HepG2 (cell line): ENCODE results near the gene SLC2A13. TPM values are rescaled to one million over a fixed set of nuclear protein-coding genes. Genes with fewer than 3 reads are reported as not detected.

Source experiments
- ATAC-seq: fragments of 200-7000 bp; cut with Tn5 transposase; 3 replicates; pipeline ENCODE4 v1.9.1; 2020; ENCODE audit warnings: mild to moderate bottlenecking, moderate library complexity
- BruUV-seq: library from RNA; stranded (reverse); fragments of 400-500 nt; replicated peaks from 2 replicates; lab custom pipeline; 2021; lab: Mats Ljungman, UMichigan
- CTCF ChIA-PET: fragments of 300-600 bp; formaldehyde crosslinking; extraction: SDS; loops from one replicate; lab custom pipeline; 2021; ENCODE audit warnings: low total read pairs, inconsistent platforms, low intra/inter-chr PET ratio; lab: Yijun Ruan, JAX
- POLR2A ChIA-PET: fragments of 350-600 bp; sonication (Branson Sonifier 250); formaldehyde crosslinking; loops from one replicate; lab custom pipeline; 2020; ENCODE audit warnings: antibody characterized with exemption, inconsistent platforms; lab: Yijun Ruan, JAX
- DNase-seq: peaks from one replicate; pipeline ENCODE4 v3.0.0-alpha.2; 2015; ENCODE audit warnings: low spot score
- FAIRE-seq: peaks from 3 replicates; lab custom pipeline; 2011; peaks lifted over from hg19 to GRCh38; lab: Jason Lieb, UNC
- H2AFZ ChIP-seq: one replicate; pipeline ENCODE4 v1.6.1; 2011; ENCODE audit warnings: low read length, inconsistent platforms
- H3K27ac ChIP-seq: fragments of 300-600 bp; 3 replicates; pipeline ENCODE4 v1.8.0; 2011; ENCODE audit warnings: mixed run types, mild to moderate bottlenecking, mixed read lengths, low read length, inconsistent platforms; ENCODE audit not compliant: insufficient read depth; ENCODE audit errors: extremely low read length
- H3K27me3 ChIP-seq, 2 experiments: fragments of 200-600 bp in 1 of 2; 2 replicates in 1 of 2; 3 replicates in 1 of 2; pipeline versions ENCODE4 v1.6.0 to v1.8.0; 2011; ENCODE audit warnings: low read length in 2 of 2, mild to moderate bottlenecking in 2 of 2, moderate library complexity in 2 of 2, inconsistent platforms in 1 of 2; ENCODE audit not compliant: insufficient read depth in 2 of 2, control insufficient read depth in 1 of 2
- H3K36me3 ChIP-seq, 2 experiments: fragments of 200-600 bp in 1 of 2; replicated peaks in 1 of 2; 2 replicates in 1 of 2; 3 replicates in 1 of 2; pipeline versions ENCODE4 v1.5.1 to v1.8.0; 2011; ENCODE audit warnings: low read length in 2 of 2, inconsistent platforms in 1 of 2; ENCODE audit not compliant: insufficient read depth in 2 of 2, control insufficient read depth in 1 of 2
- H3K4me1 ChIP-seq: 2 replicates; pipeline ENCODE4 v1.5.1; 2012; ENCODE audit warnings: low read length, inconsistent platforms; ENCODE audit not compliant: insufficient read depth
- H3K4me2 ChIP-seq: 2 replicates; pipeline ENCODE4 v1.6.0; 2011; ENCODE audit warnings: low read depth, low read length, inconsistent platforms
- H3K4me3 ChIP-seq, 3 experiments: fragments of 200-600 bp in 1 of 3; sonication (generic), shearing (Covaris generic) in 1 of 3; replicated peaks in 1 of 3; 2 replicates each; pipeline ENCODE4 v1.5.1; 2011 to 2016; ENCODE audit warnings: low read length in 3 of 3, inconsistent platforms in 2 of 3, low read depth in 2 of 3, mild to moderate bottlenecking in 2 of 3, control low read depth in 1 of 3, mixed read lengths in 1 of 3; ENCODE audit not compliant: insufficient read depth in 1 of 3
- H3K79me2 ChIP-seq: one replicate; pipeline ENCODE4 v1.6.1; 2011; ENCODE audit warnings: low read length, inconsistent platforms; ENCODE audit not compliant: insufficient read depth
- H3K9ac ChIP-seq: 2 replicates; pipeline ENCODE4 v1.6.0; 2011; ENCODE audit warnings: mild to moderate bottlenecking, low read depth, low read length, inconsistent platforms; ENCODE audit not compliant: insufficient read depth
- H3K9me3 ChIP-seq: 2 replicates; pipeline ENCODE4 v1.5.1; 2012; ENCODE audit warnings: mild to moderate bottlenecking, low read length
- H4K20me1 ChIP-seq: 2 replicates; pipeline ENCODE4 v1.6.0; 2011; ENCODE audit warnings: inconsistent platforms, mild to moderate bottlenecking, low read length, moderate library complexity; ENCODE audit not compliant: insufficient read depth
- ATM ChIP-seq: fragments of 450-650 bp; IDR thresholded peaks from 2 replicates; pipeline ENCODE4 v1.7.1; 2017; ENCODE audit warnings: mild to moderate bottlenecking, borderline replicate concordance
- CSRNP1 ChIP-seq: sonication (generic); formaldehyde crosslinking; IDR thresholded peaks from 2 replicates; pipeline ENCODE4 v1.8.1; 2023; ENCODE audit warnings: mild to moderate bottlenecking, missing genetic modification reagents
- DMTF1 ChIP-seq: sonication (generic); formaldehyde crosslinking; IDR thresholded peaks from 2 replicates; pipeline ENCODE4 v1.4.0; 2020; ENCODE audit warnings: mild to moderate bottlenecking, missing genetic modification reagents
- FOXA3 ChIP-seq: IDR thresholded peaks from 2 replicates; pipeline ENCODE4 v1.6.1; 2016; ENCODE audit warnings: missing genetic modification reagents, missing compliant biosample characterization
- HDAC2 ChIP-seq: sonication (generic); formaldehyde crosslinking; IDR thresholded peaks from 2 replicates; pipeline ENCODE4 v1.4.0; 2020; ENCODE audit warnings: missing genetic modification reagents
- HNRNPL ChIP-seq: fragments of 200-400 bp; formaldehyde crosslinking; IDR thresholded peaks from 2 replicates; pipeline ENCODE4 v1.6.1; 2017; ENCODE audit warnings: mild to moderate bottlenecking, low read depth, low read length
- PRMT3 ChIP-seq: sonication (generic); formaldehyde crosslinking; IDR thresholded peaks from 2 replicates; pipeline ENCODE4 v1.8.1; 2022; ENCODE audit warnings: low read depth, mild to moderate bottlenecking, moderate library complexity, missing genetic modification reagents, borderline replicate concordance
- RFXANK ChIP-seq: IDR thresholded peaks from 2 replicates; pipeline ENCODE4 v1.6.1; 2016
- SETDB1 ChIP-seq: sonication (generic); formaldehyde crosslinking; IDR thresholded peaks from 2 replicates; pipeline ENCODE4 v1.5.1; 2020; ENCODE audit warnings: missing genetic modification reagents, mild to moderate bottlenecking, borderline replicate concordance
- YY1 ChIP-seq: IDR thresholded peaks from 2 replicates; pipeline ENCODE4 v1.6.1; 2011; ENCODE audit warnings: low read length, low read depth, moderate library complexity, mild to moderate bottlenecking; ENCODE audit not compliant: insufficient read depth, insufficient replicate concordance
- ZBTB38 ChIP-seq: sonication (generic); formaldehyde crosslinking; IDR thresholded peaks from 2 replicates; pipeline ENCODE4 v1.5.1; 2020; ENCODE audit warnings: mild to moderate bottlenecking, missing genetic modification reagents
- ZBTB43 ChIP-seq: sonication (generic); formaldehyde crosslinking; conservative IDR thresholded peaks from 2 replicates; pipeline ENCODE4 v1.4.0; 2020; ENCODE audit warnings: missing genetic modification reagents
- ZFP90 ChIP-seq: sonication (generic); formaldehyde crosslinking; IDR thresholded peaks from 2 replicates; pipeline ENCODE4 v1.8.0; 2022; ENCODE audit warnings: missing genetic modification reagents, mild to moderate bottlenecking, inconsistent platforms, borderline replicate concordance
- ZIK1 ChIP-seq: sonication (generic); formaldehyde crosslinking; IDR thresholded peaks from 2 replicates; pipeline ENCODE4 v1.5.0; 2020; ENCODE audit warnings: mild to moderate bottlenecking, low read depth, missing genetic modification reagents, borderline replicate concordance
- ZMYM2 ChIP-seq: sonication (generic); formaldehyde crosslinking; IDR thresholded peaks from 2 replicates; pipeline ENCODE4 v1.8.0; 2022; ENCODE audit warnings: mild to moderate bottlenecking, missing genetic modification reagents
- ZNF501 ChIP-seq: sonication (generic); formaldehyde crosslinking; IDR thresholded peaks from 2 replicates; pipeline ENCODE4 v1.5.1; 2020; ENCODE audit warnings: mild to moderate bottlenecking, moderate library complexity, missing genetic modification reagents
- ZNF713 ChIP-seq: sonication (generic); formaldehyde crosslinking; IDR thresholded peaks from 2 replicates; pipeline ENCODE4 v1.4.0; 2020; ENCODE audit warnings: mild to moderate bottlenecking, missing genetic modification reagents
- ZNF724P ChIP-seq: sonication (generic); formaldehyde crosslinking; IDR thresholded peaks from 2 replicates; pipeline ENCODE4 v1.8.0; 2022; ENCODE audit warnings: missing genetic modification reagents, borderline replicate concordance
- WGBS: methylation state at CpG from one replicate; pipeline ENCODE4 v1.1.6; 2017; ENCODE audit warnings: low lambda C conversion rate; 5-methylcytosine and 5-hydroxymethylcytosine counted together
- in situ Hi-C: cut with HindIII; loops from 2 replicates; pipeline ENCODE4 v1.10.0; 2017; ENCODE audit warnings: low pct_unique_long_range_greater_than_20kb; ENCODE audit not compliant: extremely low pct_ligation_motif_present
- intact Hi-C: fragments of 100-400 bp; cut with micrococcal nuclease; formaldehyde crosslinking; loops from one replicate; pipeline ENCODE4 v1.10.0; 2022; ENCODE audit not compliant: unreplicated experiment
- polyA plus RNA-seq, 8 experiments: library from polyadenylated mRNA; depleted of rRNA in 3 of 8; stranded (reverse) in 7 of 8; unstranded in 1 of 8; fragments of >200 nt; fragmentation: Illumina TruSeq in 4 of 8; extraction: Trizol in 4 of 8; gene quantifications; 2 replicates each; pipeline versions ENCODE4 v1.2.1 to v1.2.3, GENCODE V29; 2011 to 2016; ENCODE audit warnings: low read depth in 4 of 8, missing spikeins in 1 of 8, mixed read lengths in 1 of 8; ENCODE audit not compliant: insufficient read depth in 1 of 8
- total RNA-seq, 5 experiments: library from RNA; depleted of rRNA; stranded (reverse); fragments of >200 nt; fragmentation: Illumina TruSeq; extraction: Trizol; gene quantifications; 2 replicates each; pipeline ENCODE4 v1.2.3, GENCODE V29; 2016; ENCODE audit warnings: low read depth in 1 of 5

The SLC2A13 gene
- total and polyA plus RNA-seq, 2 of the 13 experiments (the other 11 are each of a cell fraction or from before 2014, with no cell fraction given): 5.5 to 6.0 TPM

- H4K20me1 ChIP-seq: no peaks in the 10 kb centered on the region
- no peak overlapping the region for H3K27ac ChIP-seq
- POLR2A ChIA-PET: no interaction called here
- H3K4me3 ChIP-seq: no peak overlapping the region
- no peak overlapping the region for H2AFZ ChIP-seq
- FAIRE-seq: no peak
- no peak for DNase-seq
- no peak overlapping the region for H3K4me2 ChIP-seq
- WGBS: 100% methylated on average over 2 of the region's 2 CpGs
- H3K27me3 ChIP-seq: no peaks in the 10 kb centered on the region
- H3K9me3 ChIP-seq: peaks cover 20% of the 10 kb centered on the region
- no peak for ATAC-seq
- no peaks in the 10 kb centered on the region for H3K36me3 ChIP-seq
- in situ Hi-C loops: no loop called here
- CTCF ChIA-PET: no interaction called here
- H3K9ac ChIP-seq: no peak overlapping the region
- no TSS peak for BruUV-seq
- H3K4me1 ChIP-seq: peaks cover 25% of the 10 kb centered on the region
- no peaks in the 10 kb centered on the region for H3K79me2 ChIP-seq
- intact Hi-C loops: no loop called here
- TF ChIP-seq ZNF713 (CRISPR knock-in tag) (no peak), CSRNP1 (no peak), ZFP90 (no peak), ATM (no peak), PRMT3 (CRISPR knock-in tag) (no peak), FOXA3 (CRISPR knock-in tag) (no peak), ZBTB43 (CRISPR knock-in tag) (no peak), RFXANK (no peak), HDAC2 (CRISPR knock-in tag) (no peak), ZNF724P (no peak), YY1 (no peak), ZMYM2 (CRISPR knock-in tag) (no peak), ZNF501 (CRISPR knock-in tag) (no peak), ZBTB38 (CRISPR knock-in tag) (no peak), DMTF1 (CRISPR knock-in tag) (no peak), ZIK1 (no peak), SETDB1 (CRISPR knock-in tag) (no peak), HNRNPL (no peak)
Observed at GRCh38 chr12:40000884-40001283, 105.0 kb downstream of the SLC2A13 start.
